GM06990 (cell line): ENCODE results near the gene VTI1A.

Experiments used
- DNase-seq: peaks from one replicate; pipeline ENCODE4 v3.0.0-alpha.2; 2011; ENCODE audit not compliant: insufficient read length; ENCODE audit errors: extremely low read depth
- H3K27me3 ChIP-seq: replicated peaks from 2 replicates; pipeline ENCODE4 v1.6.0; 2011; ENCODE audit warnings: low read length; ENCODE audit not compliant: control insufficient read depth, insufficient read depth
- H3K36me3 ChIP-seq: 2 replicates; pipeline ENCODE4 v1.5.1; 2011; ENCODE audit warnings: low read length; ENCODE audit not compliant: control insufficient read depth, insufficient read depth
- H3K4me3 ChIP-seq: replicated peaks from 2 replicates; pipeline ENCODE4 v1.5.1; 2011; ENCODE audit warnings: low read depth, mild to moderate bottlenecking, control low read depth, low read length
- TF ChIP-seq, protein P1 (sequence below): IDR thresholded peaks from 2 replicates; pipeline ENCODE4 v1.5.1; 2011; ENCODE audit warnings: low read length, control low read depth, mild to moderate bottlenecking, inconsistent platforms; ENCODE audit not compliant: insufficient read depth, poor library complexity, severe bottlenecking

VTI1A gene

GRCh38 chr10:112841549-112841948 lies 394.5 kb downstream of the VTI1A start:
- DNase-seq = no peak
- Histone ChIP-seq H3K36me3 (no peaks in the 10 kb centered on the region), H3K4me3 (no peak overlapping the region), H3K27me3 (no peaks in the 10 kb centered on the region)
- TF ChIP-seq, protein P1, sequence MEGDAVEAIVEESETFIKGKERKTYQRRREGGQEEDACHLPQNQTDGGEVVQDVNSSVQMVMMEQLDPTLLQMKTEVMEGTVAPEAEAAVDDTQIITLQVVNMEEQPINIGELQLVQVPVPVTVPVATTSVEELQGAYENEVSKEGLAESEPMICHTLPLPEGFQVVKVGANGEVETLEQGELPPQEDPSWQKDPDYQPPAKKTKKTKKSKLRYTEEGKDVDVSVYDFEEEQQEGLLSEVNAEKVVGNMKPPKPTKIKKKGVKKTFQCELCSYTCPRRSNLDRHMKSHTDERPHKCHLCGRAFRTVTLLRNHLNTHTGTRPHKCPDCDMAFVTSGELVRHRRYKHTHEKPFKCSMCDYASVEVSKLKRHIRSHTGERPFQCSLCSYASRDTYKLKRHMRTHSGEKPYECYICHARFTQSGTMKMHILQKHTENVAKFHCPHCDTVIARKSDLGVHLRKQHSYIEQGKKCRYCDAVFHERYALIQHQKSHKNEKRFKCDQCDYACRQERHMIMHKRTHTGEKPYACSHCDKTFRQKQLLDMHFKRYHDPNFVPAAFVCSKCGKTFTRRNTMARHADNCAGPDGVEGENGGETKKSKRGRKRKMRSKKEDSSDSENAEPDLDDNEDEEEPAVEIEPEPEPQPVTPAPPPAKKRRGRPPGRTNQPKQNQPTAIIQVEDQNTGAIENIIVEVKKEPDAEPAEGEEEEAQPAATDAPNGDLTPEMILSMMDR = no peak

- DNase-seq = peak; percentile 25
- H3K27me3 ChIP-seq = no peaks in the 10 kb centered on the region
- H3K4me3 ChIP-seq = no peak overlapping the region
- H3K36me3 ChIP-seq = no peaks in the 10 kb centered on the region
- TF ChIP-seq, protein P1 = no peak
These were observed 395.9 kb downstream of the VTI1A start for GRCh38 chr10:112842832-112843360.

DNA sequence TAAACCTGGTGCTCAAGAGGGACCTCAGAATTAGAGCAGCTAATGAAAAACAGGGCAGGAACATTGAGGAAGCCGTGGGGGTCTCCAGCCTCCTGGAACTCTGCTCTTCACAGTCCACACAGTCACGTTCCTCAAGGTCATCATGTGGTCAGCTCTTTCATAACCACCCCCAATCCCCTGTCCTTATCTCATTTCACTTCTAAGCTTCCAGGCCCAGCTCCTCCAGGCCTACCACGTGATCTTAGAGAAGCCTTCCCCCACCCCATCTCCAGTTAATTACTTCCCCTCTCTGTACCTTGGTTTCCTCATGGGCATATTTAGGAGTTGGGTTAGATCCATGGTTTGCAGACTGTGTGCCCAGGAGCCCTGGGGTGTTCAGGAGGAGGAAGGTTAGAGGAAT lies 396.6 kb downstream of the VTI1A start:
- Histone ChIP-seq H3K4me3 (no peak overlapping the region), H3K36me3 (no peaks in the 10 kb centered on the region), H3K27me3 (no peaks in the 10 kb centered on the region)
- DNase-seq = no peak
- TF ChIP-seq, protein P1 = no peak

- Histone ChIP-seq H3K36me3 (no peaks in the 10 kb centered on the region), H3K27me3 (no peaks in the 10 kb centered on the region), H3K4me3 (no peak overlapping the region)
- DNase-seq = no peak
- TF ChIP-seq, protein P1 = no peak
These were observed 397.9 kb downstream of the VTI1A start for GRCh38 chr10:112844681-112845544.

- no peaks in the 10 kb centered on the region for H3K27me3 ChIP-seq
- no peaks in the 10 kb centered on the region for H3K36me3 ChIP-seq
- H3K4me3 ChIP-seq = no peak overlapping the region
- TF ChIP-seq, protein P1 = no peak
- no peak for DNase-seq
These were observed 400.8 kb downstream of the VTI1A start for GRCh38 chr10:112847778-112848177.

DNA sequence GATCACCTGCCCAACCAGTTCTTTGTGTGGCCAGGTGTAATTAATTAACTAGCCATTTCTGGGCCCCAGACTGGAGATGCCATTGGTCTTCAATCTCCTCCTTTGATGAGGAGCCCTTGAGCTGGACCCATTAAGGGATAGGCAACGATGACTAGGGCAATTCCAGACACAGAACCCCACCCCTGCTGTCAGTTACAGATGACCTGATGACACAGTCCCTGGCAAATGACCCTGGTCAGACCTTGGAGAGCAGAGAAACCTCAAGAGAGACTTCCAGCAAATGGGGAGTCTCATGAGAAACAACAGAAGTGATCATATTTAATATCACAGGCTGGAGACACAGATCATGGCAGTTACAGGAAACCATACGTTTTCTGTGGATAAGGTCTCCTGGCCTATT lies 401.2 kb downstream of the VTI1A start:
- TF ChIP-seq, protein P1 = no peak
- DNase-seq = no peak

More for the DNA sequence above, 401.2 kb downstream of the VTI1A start:
- Histone ChIP-seq H3K27me3 (no peaks in the 10 kb centered on the region), H3K36me3 (no peaks in the 10 kb centered on the region), H3K4me3 (no peak overlapping the region)
